Measurements from ENCODE around the gene NDUFB8. TPM values are rescaled to one million over a fixed set of nuclear protein-coding genes. Genes with fewer than 3 reads are reported as not detected.

NDUFB8 gene
- total and polyA plus RNA-seq, 10 of the 15 experiments (the other 5 are each of a cell fraction or from before 2014, with no cell fraction given), result 180 to 572 (median 382) TPM

GRCh38 chr10:100534726-100535125 lies 5.1 kb upstream of the NDUFB8 start:
- in situ Hi-C loops (cut with MboI), result no loop called here
- 93% methylated on average over 2 of the region's 2 CpGs for WGBS (ENCODE audit: insufficient coverage, insufficient replicate concordance, low lambda C conversion rate, missing lambda C conversion rate)
- POLR2A ChIA-PET, result interaction anchor here (1.0 kb wide), 1 partner anchor 19 kb away, joined by 3 read pairs; no protein-coding TSS in a partner anchor

More at GRCh38 chr10:100534726-100535125, 5.1 kb upstream of the NDUFB8 start:
- no peak for TF ChIP-seq GABPA (IDR thresholded peaks at IDR 0.05; ENCODE audit: low read depth)
- TF ChIP-seq REST (IDR thresholded peaks at IDR 0.05; ENCODE audit: low read depth, low read length), result no peak
- no peak for TF ChIP-seq ATF3 (IDR thresholded peaks at IDR 0.05; ENCODE audit: borderline replicate concordance, extremely low read depth, low read depth, low read length)
- TF ChIP-seq CBX5 (IDR thresholded peaks at IDR 0.05; ENCODE audit: low read depth), result no peak
- no peak for TF ChIP-seq MEF2A (IDR thresholded peaks at IDR 0.05; ENCODE audit: insufficient read depth, low read depth, low read length)
- no peak for TF ChIP-seq CBFB (IDR thresholded peaks at IDR 0.05; ENCODE audit: low read depth)
- TF ChIP-seq STAT3 (IDR thresholded peaks at IDR 0.05; ENCODE audit: low read depth, low read length), result no peak
- no peak for TF ChIP-seq YBX1 (IDR thresholded peaks at IDR 0.05)
- no peak for TF ChIP-seq POU2F2 (IDR thresholded peaks at IDR 0.05; ENCODE audit: borderline replicate concordance, low read depth, low read length)
- no peak for TF ChIP-seq NFYB (IDR thresholded peaks at IDR 0.05; ENCODE audit: insufficient read depth, low read depth, low read length)
- no peak for TF ChIP-seq TCF7 (IDR thresholded peaks at IDR 0.05; ENCODE audit: borderline replicate concordance)
- no peak for TF ChIP-seq POLR2AphosphoS2 (IDR thresholded peaks at IDR 0.05; ENCODE audit: low read depth, low read length)
- no peak for TF ChIP-seq ATF7 (IDR thresholded peaks at IDR 0.05; ENCODE audit: low read depth)
- no peak for TF ChIP-seq NKRF (conservative IDR thresholded peaks at IDR 0.05)
- no peak for ATAC-seq
- Histone ChIP-seq H3K4me1 (ENCODE audit: control insufficient read depth, insufficient read depth, low read length) (peaks cover 11% of the 10 kb centered on the region), H3K79me2 (ENCODE audit: control insufficient read depth, insufficient read depth, low read length) (peaks cover 33% of the 10 kb centered on the region), H3K9me3 (replicated peaks; ENCODE audit: control insufficient read depth, insufficient read depth, low read length) (no peaks in the 10 kb centered on the region; the same call in 2 of the 3 replicates), H4K20me1 (ENCODE audit: control insufficient read depth, insufficient read depth) (no peaks in the 10 kb centered on the region), H3K4me2 (ENCODE audit: control insufficient read depth, insufficient read depth) (no peak overlapping the region), H2AFZ (ENCODE audit: control insufficient read depth, low read depth, low read length) (peak overlapping the region; percentile 99), H3K27ac (ENCODE audit: control insufficient read depth, insufficient read depth) (no peak overlapping the region), H3K9ac (ENCODE audit: control insufficient read depth, insufficient read depth, low read length) (no peak overlapping the region), H3K36me3 (ENCODE audit: control insufficient read depth in 2 of 2, insufficient read depth in 2 of 2, low read length in 1 of 2) (peaks cover 3 to 9% of the 10 kb centered on the region in 2 experiments; a peak in 3 of 4 replicates), H3K27me3 (replicated peaks in 1 of 2; ENCODE audit: control insufficient read depth in 2 of 2, insufficient read depth in 2 of 2, low read length in 1 of 2) (no peaks in the 10 kb centered on the region), H3K4me3 (no peak overlapping the region)
- intact Hi-C loops (cut with micrococcal nuclease; ENCODE audit: unreplicated experiment), result no loop called here
- no peak for FAIRE-seq
- SMC1A ChIA-PET (ENCODE audit: uncharacterized antibody, unreplicated experiment), result interaction anchor here (2.8 kb wide), 1 partner anchor 14 kb away, joined by 8 read pairs; the partner anchor contains the start of gene SEC31B
- RAD21 ChIA-PET (ENCODE audit: unreplicated experiment), result interaction anchor here (1.3 kb wide), 1 partner anchor 338 kb away, joined by 3 read pairs; no protein-coding TSS in a partner anchor
- CTCF ChIA-PET, result interaction anchor here (0.6 to 3.3 kb wide), 4 partner anchors 13 to 52 kb away, joined by 3 to 22 read pairs (median 16); no protein-coding TSS in a partner anchor
- no TSS peak for BruUV-seq (replicated peaks)
- no peak for DNase-seq (ENCODE audit: low read depth, low spot score)

Data from GM12878 (cell line).